ENCODE measurements around the gene KCNIP3.

KCNIP3 gene

DNA sequence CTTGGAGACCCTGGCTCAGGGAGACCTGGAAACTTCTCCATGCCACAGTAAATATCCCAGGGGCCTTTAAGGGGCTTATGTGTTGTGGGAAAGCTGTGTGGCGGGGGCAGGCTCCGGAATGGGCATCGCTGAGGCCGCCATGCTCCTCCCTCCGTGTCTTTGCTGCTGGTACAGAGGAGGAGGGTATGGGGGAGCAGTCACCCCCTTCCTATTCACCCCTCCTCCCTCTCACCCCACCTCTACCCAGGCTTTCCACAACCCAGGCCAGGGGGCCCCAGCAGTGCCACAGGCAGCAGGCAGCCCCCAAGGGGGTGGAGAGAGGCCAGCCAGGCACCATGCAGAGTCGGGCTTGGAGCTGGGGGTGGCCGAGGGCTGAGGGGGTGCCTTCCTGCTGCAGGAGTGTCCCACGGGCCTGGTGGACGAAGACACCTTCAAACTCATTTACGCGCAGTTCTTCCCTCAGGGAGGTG, 77.3 kb downstream of the KCNIP3 start:
- Histone ChIP-seq H3K27ac (replicated peaks) (no peak overlapping the region), H3K27me3 (ENCODE audit: insufficient read depth, poor library complexity, severe bottlenecking) (no peaks in the 10 kb centered on the region), H3K4me3 (replicated peaks; ENCODE audit: insufficient read depth, low read length) (no peak overlapping the region)
- DNase-seq (ENCODE audit: low read depth in 1 of 2, low spot score in 1 of 2): no peak
- no peak for TF ChIP-seq CTCF (IDR thresholded peaks at IDR 0.05; ENCODE audit: insufficient read depth, low read length)

- TF ChIP-seq SPI1 (IDR thresholded peaks at IDR 0.05; ENCODE audit: borderline replicate concordance, low read depth): no peak
- DNase-seq (ENCODE audit: low read depth in 1 of 2, low spot score in 1 of 2): no peak
- no peaks in the 10 kb centered on the region for H3K27me3 ChIP-seq (ENCODE audit: insufficient read depth, poor library complexity, severe bottlenecking)
- H3K27ac ChIP-seq (replicated peaks): no peak overlapping the region
- H3K4me3 ChIP-seq (replicated peaks; ENCODE audit: insufficient read depth, low read length): no peak overlapping the region
These were observed 77.8 kb downstream of the KCNIP3 start for GRCh38 chr2:95374921-95375471.

GRCh38 chr2:95375532-95376150, 78.5 kb downstream of the KCNIP3 start:
- TF ChIP-seq CTCF (IDR thresholded peaks at IDR 0.05; ENCODE audit: insufficient read depth, low read length): no peak
- TF ChIP-seq POLR2AphosphoS5 (IDR thresholded peaks at IDR 0.05; ENCODE audit: low read depth): no peak
- Histone ChIP-seq H3K27ac (replicated peaks) (no peak overlapping the region), H3K27me3 (ENCODE audit: insufficient read depth, poor library complexity, severe bottlenecking) (no peaks in the 10 kb centered on the region), H3K4me3 (replicated peaks; ENCODE audit: insufficient read depth, low read length) (no peak overlapping the region)
- DNase-seq (ENCODE audit: low read depth in 1 of 2, low spot score in 1 of 2): no peak

DNA sequence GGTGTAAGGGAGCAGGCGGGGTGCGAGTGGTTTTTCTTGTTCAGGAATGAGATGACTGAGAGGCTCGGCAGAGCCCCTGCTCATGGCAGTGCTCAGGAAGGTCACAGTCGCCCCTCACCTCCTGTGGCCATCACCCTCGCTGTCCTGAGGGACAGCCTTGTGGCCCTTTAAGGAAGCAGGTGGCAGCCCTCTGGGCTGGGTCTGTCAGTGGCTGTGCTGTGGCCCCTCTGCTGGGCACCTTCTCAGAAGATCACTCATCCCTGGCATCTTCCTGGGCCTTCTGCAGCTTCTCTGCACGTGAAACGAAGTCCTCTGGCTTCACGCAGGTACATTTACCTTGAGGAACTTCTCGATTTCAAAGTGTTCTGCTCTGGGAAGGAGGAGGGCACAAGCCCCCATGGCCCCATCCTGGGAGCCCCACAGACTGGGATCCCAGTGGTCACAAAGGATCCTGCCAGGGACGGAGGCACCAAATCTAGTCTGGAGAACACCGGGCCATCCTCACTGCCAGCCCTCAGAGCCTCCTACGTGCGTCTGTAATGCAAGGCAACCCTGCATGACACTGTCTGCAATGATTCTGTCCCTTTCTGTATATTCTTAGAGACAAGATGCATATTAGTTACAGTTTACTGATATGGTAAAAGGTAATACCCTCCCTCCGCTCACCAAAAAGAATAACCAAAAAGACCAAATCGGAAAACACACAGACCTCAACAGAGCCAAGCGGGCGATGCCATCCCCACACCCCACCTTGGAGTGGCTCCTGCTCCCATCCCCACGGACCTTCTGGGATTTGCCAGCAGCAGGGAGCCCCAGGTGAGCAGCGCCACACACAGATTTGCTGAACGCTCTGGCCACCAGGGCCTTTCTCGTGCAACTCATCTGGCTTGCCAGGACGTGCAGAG, 79.4 kb downstream of the KCNIP3 start:
- no peaks in the 10 kb centered on the region for H3K27me3 ChIP-seq (ENCODE audit: insufficient read depth, poor library complexity, severe bottlenecking)
- H3K4me3 ChIP-seq (replicated peaks; ENCODE audit: insufficient read depth, low read length): no peak overlapping the region
- H3K27ac ChIP-seq (replicated peaks): no peak overlapping the region
- no peak for DNase-seq (ENCODE audit: low read depth in 1 of 2, low spot score in 1 of 2)
- no peak for TF ChIP-seq CTCF (IDR thresholded peaks at IDR 0.05; ENCODE audit: insufficient read depth, low read length)
- no peak for TF ChIP-seq GABPA (IDR thresholded peaks at IDR 0.05; ENCODE audit: low read depth)
- no peak for TF ChIP-seq SPI1 (IDR thresholded peaks at IDR 0.05; ENCODE audit: borderline replicate concordance, low read depth)
- no peak for TF ChIP-seq POLR2AphosphoS5 (IDR thresholded peaks at IDR 0.05; ENCODE audit: low read depth)
- no peak for TF ChIP-seq REST (IDR thresholded peaks at IDR 0.05; ENCODE audit: insufficient replicate concordance, low read depth)
